Measurements from ENCODE around the gene ANKFN1. TPM values are rescaled to one million over a fixed set of nuclear protein-coding genes. Genes with fewer than 3 reads are reported as not detected.

ANKFN1 gene
- total RNA-seq, 1 donor from 2014 or later = 2.4 TPM

DNA sequence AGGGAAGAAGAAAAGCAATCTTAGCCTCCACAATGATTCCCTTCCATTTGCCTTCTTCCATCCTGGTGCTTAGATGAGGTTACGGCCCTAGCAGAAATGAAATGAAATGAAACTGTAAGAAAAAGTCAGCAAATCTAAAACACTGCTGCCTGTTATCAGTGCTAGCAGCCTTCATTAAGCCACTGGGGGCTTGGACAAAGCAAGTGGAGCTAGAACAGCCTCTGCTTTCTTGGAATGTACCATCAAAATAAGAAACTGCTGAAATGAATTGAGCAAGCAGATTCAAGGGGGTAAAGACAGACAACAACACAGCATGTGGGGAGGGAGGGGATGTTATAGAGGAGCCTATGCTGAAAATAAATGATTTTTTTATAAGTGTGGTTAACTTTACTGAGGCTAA lies 5.1 kb downstream of the ANKFN1 start:
- Mint-ChIP-seq H3K4me1 (ENCODE audit: unreplicated experiment) (peaks cover 19% of the 10 kb centered on the region), H3K27me3 (peaks cover 11% of the 10 kb centered on the region), H3K9me3 (no peaks in the 10 kb centered on the region), H3K4me3 (no peak overlapping the region), H3K27ac (no peak overlapping the region), H3K36me3 (no peaks in the 10 kb centered on the region)
- DNase-seq (ENCODE audit: extremely low spot score, unreplicated experiment) = no peak
- TF ChIP-seq, protein P1, sequence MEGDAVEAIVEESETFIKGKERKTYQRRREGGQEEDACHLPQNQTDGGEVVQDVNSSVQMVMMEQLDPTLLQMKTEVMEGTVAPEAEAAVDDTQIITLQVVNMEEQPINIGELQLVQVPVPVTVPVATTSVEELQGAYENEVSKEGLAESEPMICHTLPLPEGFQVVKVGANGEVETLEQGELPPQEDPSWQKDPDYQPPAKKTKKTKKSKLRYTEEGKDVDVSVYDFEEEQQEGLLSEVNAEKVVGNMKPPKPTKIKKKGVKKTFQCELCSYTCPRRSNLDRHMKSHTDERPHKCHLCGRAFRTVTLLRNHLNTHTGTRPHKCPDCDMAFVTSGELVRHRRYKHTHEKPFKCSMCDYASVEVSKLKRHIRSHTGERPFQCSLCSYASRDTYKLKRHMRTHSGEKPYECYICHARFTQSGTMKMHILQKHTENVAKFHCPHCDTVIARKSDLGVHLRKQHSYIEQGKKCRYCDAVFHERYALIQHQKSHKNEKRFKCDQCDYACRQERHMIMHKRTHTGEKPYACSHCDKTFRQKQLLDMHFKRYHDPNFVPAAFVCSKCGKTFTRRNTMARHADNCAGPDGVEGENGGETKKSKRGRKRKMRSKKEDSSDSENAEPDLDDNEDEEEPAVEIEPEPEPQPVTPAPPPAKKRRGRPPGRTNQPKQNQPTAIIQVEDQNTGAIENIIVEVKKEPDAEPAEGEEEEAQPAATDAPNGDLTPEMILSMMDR (conservative IDR thresholded peaks at IDR 0.05) = no peak

DNA sequence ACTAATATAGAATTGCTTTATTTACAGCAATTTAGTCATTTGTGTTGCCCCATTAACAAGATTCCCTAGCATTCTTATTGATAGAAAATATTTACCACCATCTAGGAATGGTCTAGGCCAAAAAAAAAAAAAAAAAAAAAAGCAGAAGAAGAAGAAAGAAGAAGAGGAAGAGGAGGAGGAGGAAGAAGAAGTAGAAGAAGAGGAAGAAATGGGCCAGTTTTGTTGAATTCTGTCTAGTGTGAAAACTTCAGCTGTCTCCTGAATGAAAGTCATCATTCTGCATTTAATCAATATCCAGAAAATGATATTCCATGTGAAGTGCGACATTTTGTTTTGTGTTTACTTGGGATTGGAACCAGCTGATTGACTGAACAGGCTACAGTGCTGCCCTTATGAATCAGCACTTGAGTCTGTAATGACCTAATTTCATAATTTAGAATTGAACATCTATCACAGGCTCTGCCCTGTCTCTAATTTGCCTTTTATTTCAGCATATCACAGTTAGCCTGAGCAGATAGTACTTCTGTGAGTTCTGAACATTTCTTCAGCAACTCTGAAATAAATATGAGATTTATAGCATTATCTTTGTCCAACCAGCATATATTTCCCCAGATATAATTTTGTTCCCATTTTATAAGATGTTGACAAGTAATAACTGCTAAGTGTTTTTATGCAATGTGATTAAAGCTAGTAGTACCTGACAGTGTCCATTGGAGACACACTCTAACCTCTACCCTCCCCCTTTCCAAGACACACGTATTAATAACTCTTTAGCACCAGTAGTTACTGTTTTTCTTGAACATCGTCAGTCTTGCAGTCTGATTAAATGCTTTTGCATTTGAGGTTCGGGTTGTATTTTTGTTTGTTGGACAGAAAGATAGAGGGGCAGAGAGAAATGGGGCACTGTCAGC lies 5.9 kb downstream of the ANKFN1 start:
- TF ChIP-seq, protein P1 (conservative IDR thresholded peaks at IDR 0.05) = no peak
- Mint-ChIP-seq H3K9me3 (no peaks in the 10 kb centered on the region), H3K27ac (no peak overlapping the region), H3K27me3 (peaks cover 8% of the 10 kb centered on the region), H3K36me3 (no peaks in the 10 kb centered on the region), H3K4me1 (ENCODE audit: unreplicated experiment) (peaks cover 19% of the 10 kb centered on the region), H3K4me3 (peak overlapping the region; percentile 5)
- DNase-seq (ENCODE audit: extremely low spot score, unreplicated experiment) = no peak

GRCh38 chr17:56159826-56160380 lies 6.6 kb downstream of the ANKFN1 start:
- no peaks in the 10 kb centered on the region for H3K9me3 Mint-ChIP-seq
- peaks cover 8% of the 10 kb centered on the region for H3K27me3 Mint-ChIP-seq
- no peak overlapping the region for H3K4me3 Mint-ChIP-seq
- TF ChIP-seq, protein P1 (conservative IDR thresholded peaks at IDR 0.05) = no peak
- DNase-seq (ENCODE audit: extremely low spot score, unreplicated experiment) = no peak
- no peaks in the 10 kb centered on the region for H3K36me3 Mint-ChIP-seq
- peaks cover 19% of the 10 kb centered on the region for H3K4me1 Mint-ChIP-seq (ENCODE audit: unreplicated experiment)
- no peak overlapping the region for H3K27ac Mint-ChIP-seq

DNA sequence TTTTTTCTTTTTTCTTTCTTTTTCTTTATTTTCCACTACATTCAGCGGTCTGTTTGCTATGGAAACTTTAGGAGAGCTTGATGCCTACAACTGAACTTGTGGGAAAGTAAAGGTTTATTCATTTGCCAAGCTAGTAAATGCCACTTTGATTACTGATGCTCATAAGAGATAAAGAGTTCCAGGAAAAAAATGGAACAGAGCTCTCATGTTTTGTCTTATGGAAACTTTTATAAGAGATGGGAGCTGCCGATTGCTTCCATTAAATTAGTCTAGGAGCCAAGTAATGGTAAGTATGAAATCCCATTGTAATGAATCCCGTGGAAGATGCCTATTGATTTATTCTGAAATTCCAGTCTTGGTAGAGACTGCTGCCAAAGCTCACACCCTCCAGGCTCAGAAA lies 7.1 kb downstream of the ANKFN1 start:
- TF ChIP-seq, protein P1 (conservative IDR thresholded peaks at IDR 0.05) = no peak
- Mint-ChIP-seq H3K4me1 (ENCODE audit: unreplicated experiment) (peaks cover 19% of the 10 kb centered on the region), H3K9me3 (no peaks in the 10 kb centered on the region), H3K27me3 (peaks cover 5% of the 10 kb centered on the region), H3K36me3 (no peaks in the 10 kb centered on the region), H3K4me3 (no peak overlapping the region), H3K27ac (no peak overlapping the region)
- DNase-seq (ENCODE audit: extremely low spot score, unreplicated experiment) = no peak

GRCh38 chr17:56165072-56165641 lies 11.9 kb downstream of the ANKFN1 start:
- TF ChIP-seq, protein P1 (conservative IDR thresholded peaks at IDR 0.05) = no peak
- no peak overlapping the region for H3K4me3 Mint-ChIP-seq
- H3K9me3 Mint-ChIP-seq = no peaks in the 10 kb centered on the region
- no peak overlapping the region for H3K27ac Mint-ChIP-seq
- DNase-seq (ENCODE audit: extremely low spot score, unreplicated experiment) = no peak
- H3K27me3 Mint-ChIP-seq = peaks cover 5% of the 10 kb centered on the region
- H3K4me1 Mint-ChIP-seq (ENCODE audit: unreplicated experiment) = peaks cover 5% of the 10 kb centered on the region
- H3K36me3 Mint-ChIP-seq = no peaks in the 10 kb centered on the region
